ENCODE measurements around the gene RGS17. TPM values are rescaled to one million over a fixed set of nuclear protein-coding genes. Genes with fewer than 3 reads are reported as not detected.
A peak's percentile ranks its signal among the peaks of the same experiment; 100 is the strongest.
"Not testable (repeated sequence)": the region's sequence is repeated elsewhere in the genome, so short reads cannot be mapped to it uniquely, and the experiment has no call there.

RGS17 gene
- total RNA-seq, 3 donors from 2014 or later (not counting 1 experiment from before 2014, with no cell fraction given), result 0.45 to 1.9 (median 0.55) TPM

- Mint-ChIP-seq H3K27me3 (ENCODE audit: low read depth in 2 of 2) (peaks cover 8 to 9% of the 10 kb centered on the region in 2 donors), H3K27ac (no peak overlapping the region), H3K4me3 (no peak overlapping the region), H3K9me3 (no peaks in the 10 kb centered on the region), H3K36me3 (no peaks in the 10 kb centered on the region), H3K4me1 (peaks cover 11 to 12% of the 10 kb centered on the region in 2 donors)
- Histone ChIP-seq H3K27me3 (ENCODE audit: control insufficient read depth, insufficient read depth, low read length) (no peaks in the 10 kb centered on the region), H3K9me3 (ENCODE audit: control insufficient read depth, insufficient read depth, low read length) (no peaks in the 10 kb centered on the region), H3K4me3 (ENCODE audit: low read length) (no peak overlapping the region), H3K36me3 (ENCODE audit: control insufficient read depth, insufficient read depth, low read length) (no peaks in the 10 kb centered on the region), H3K27ac (ENCODE audit: low read length) (no peak overlapping the region), H3K4me1 (ENCODE audit: control insufficient read depth, insufficient read depth, low read length) (peaks cover 6% of the 10 kb centered on the region)
- no peak for DNase-seq
- TF ChIP-seq, protein P1, sequence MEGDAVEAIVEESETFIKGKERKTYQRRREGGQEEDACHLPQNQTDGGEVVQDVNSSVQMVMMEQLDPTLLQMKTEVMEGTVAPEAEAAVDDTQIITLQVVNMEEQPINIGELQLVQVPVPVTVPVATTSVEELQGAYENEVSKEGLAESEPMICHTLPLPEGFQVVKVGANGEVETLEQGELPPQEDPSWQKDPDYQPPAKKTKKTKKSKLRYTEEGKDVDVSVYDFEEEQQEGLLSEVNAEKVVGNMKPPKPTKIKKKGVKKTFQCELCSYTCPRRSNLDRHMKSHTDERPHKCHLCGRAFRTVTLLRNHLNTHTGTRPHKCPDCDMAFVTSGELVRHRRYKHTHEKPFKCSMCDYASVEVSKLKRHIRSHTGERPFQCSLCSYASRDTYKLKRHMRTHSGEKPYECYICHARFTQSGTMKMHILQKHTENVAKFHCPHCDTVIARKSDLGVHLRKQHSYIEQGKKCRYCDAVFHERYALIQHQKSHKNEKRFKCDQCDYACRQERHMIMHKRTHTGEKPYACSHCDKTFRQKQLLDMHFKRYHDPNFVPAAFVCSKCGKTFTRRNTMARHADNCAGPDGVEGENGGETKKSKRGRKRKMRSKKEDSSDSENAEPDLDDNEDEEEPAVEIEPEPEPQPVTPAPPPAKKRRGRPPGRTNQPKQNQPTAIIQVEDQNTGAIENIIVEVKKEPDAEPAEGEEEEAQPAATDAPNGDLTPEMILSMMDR (IDR thresholded peaks at IDR 0.05), result no peak
- WGBS (ENCODE audit: insufficient coverage), result 76% methylated on average over 2 of the region's 2 CpGs
- no peak for ATAC-seq
- intact Hi-C loops (cut with micrococcal nuclease), result no loop called here
Observed at GRCh38 chr6:153140299-153140698, 9.2 kb upstream of the RGS17 start.

DNA sequence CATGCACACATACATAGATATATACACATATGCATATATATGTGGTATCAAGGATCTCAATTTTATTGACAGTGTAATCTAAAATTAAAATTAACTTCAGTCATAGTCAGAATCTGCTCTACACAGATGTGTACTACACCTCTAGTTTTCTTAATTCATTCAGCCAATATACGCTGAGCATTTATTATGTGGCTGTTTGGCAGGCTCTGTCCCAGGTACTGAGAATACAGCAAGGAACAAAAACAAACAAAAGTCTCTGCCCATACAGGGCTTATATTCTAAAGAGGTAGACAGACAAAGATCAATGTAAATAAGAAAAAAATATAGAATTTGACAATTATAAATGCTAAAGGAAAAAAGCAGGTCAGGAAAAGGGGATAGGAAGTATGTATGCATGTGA lies 7.8 kb upstream of the RGS17 start:
- no peaks in the 10 kb centered on the region for H3K27me3 ChIP-seq (ENCODE audit: control insufficient read depth, insufficient read depth, low read length)
- no peak overlapping the region for H3K4me3 ChIP-seq (ENCODE audit: low read length)
- Mint-ChIP-seq H3K27me3 (ENCODE audit: low read depth in 2 of 2) (peaks cover 0 to 3% of the 10 kb centered on the region in 2 donors), H3K9me3 (no peaks in the 10 kb centered on the region), H3K27ac (no peak overlapping the region), H3K36me3 (no peaks in the 10 kb centered on the region), H3K4me3 (no peak overlapping the region), H3K4me1 (peaks cover 19 to 21% of the 10 kb centered on the region in 2 donors)
- H3K9me3 ChIP-seq (ENCODE audit: control insufficient read depth, insufficient read depth, low read length), result no peaks in the 10 kb centered on the region
- TF ChIP-seq, protein P1 (IDR thresholded peaks at IDR 0.05), result no peak
- WGBS (ENCODE audit: insufficient coverage), result 100% methylated on average over 1 of the region's 1 CpG
- DNase-seq (no peak), ATAC-seq (no peak)
- no peak overlapping the region for H3K27ac ChIP-seq (ENCODE audit: low read length)
- H3K36me3 ChIP-seq (ENCODE audit: control insufficient read depth, insufficient read depth, low read length), result no peaks in the 10 kb centered on the region
- intact Hi-C loops (cut with micrococcal nuclease), result no loop called here
- H3K4me1 ChIP-seq (ENCODE audit: control insufficient read depth, insufficient read depth, low read length), result peaks cover 14% of the 10 kb centered on the region

GRCh38 chr6:153135681-153136080 lies 4.6 kb upstream of the RGS17 start:
- H3K36me3 Mint-ChIP-seq, result no peaks in the 10 kb centered on the region
- no peaks in the 10 kb centered on the region for H3K27me3 Mint-ChIP-seq (ENCODE audit: low read depth in 2 of 2)
- H3K9me3 Mint-ChIP-seq, result no peaks in the 10 kb centered on the region
- Histone ChIP-seq H3K27me3 (ENCODE audit: control insufficient read depth, insufficient read depth, low read length) (no peaks in the 10 kb centered on the region), H3K36me3 (ENCODE audit: control insufficient read depth, insufficient read depth, low read length) (no peaks in the 10 kb centered on the region), H3K9me3 (ENCODE audit: control insufficient read depth, insufficient read depth, low read length) (no peaks in the 10 kb centered on the region), H3K4me3 (ENCODE audit: low read length) (no peak overlapping the region), H3K4me1 (ENCODE audit: control insufficient read depth, insufficient read depth, low read length) (peaks cover 18% of the 10 kb centered on the region), H3K27ac (ENCODE audit: low read length) (no peak overlapping the region)
- peak; percentile 59 to 81 (median 75) for ATAC-seq
- intact Hi-C loops (cut with micrococcal nuclease), result no loop called here
- peak overlapping the region; percentile 77 for H3K4me3 Mint-ChIP-seq
- 26% methylated on average over 2 of the region's 2 CpGs for WGBS (ENCODE audit: insufficient coverage)
- TF ChIP-seq, protein P1 (IDR thresholded peaks at IDR 0.05), result no peak
- peak overlapping the region; percentile 14 to 70 for H3K27ac Mint-ChIP-seq
- peaks cover 30 to 32% of the 10 kb centered on the region in 2 donors for H3K4me1 Mint-ChIP-seq
- DNase-seq, result peak in 1 of 2 donors; percentile 5

DNA sequence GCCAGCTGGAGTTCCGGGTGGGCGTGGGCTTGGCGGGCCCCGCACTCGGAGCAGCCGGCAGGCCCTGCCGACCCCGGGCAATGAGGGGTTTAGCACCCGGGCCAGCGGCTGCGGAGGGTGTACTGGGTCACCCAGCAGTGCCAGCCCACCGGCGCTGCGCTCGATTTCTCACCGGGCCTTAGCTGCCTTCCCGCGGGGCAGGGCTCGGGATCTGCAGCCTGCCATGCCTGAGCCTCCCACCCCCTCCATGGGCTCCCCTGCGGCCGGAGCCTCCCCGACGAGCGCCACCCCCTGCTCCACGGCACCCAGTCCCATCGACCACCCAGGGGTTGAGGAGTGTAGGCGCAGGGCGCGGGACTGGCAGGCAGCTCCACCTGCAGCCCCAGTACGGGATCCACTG lies 2.6 kb upstream of the RGS17 start:
- 98% methylated on average over 30 of the region's 30 CpGs for WGBS (ENCODE audit: insufficient coverage)
- peaks cover 44 to 48% of the 10 kb centered on the region in 2 donors for H3K4me1 Mint-ChIP-seq
- H3K9me3 Mint-ChIP-seq, result not testable (repeated sequence)

More for the DNA sequence above, 2.6 kb upstream of the RGS17 start:
- ATAC-seq; H3K27ac ChIP-seq (ENCODE audit: low read length); DNase-seq; H3K36me3 Mint-ChIP-seq; H3K4me3 ChIP-seq (ENCODE audit: low read length); H3K9me3 ChIP-seq (ENCODE audit: control insufficient read depth, insufficient read depth, low read length); H3K4me3 Mint-ChIP-seq; H3K36me3 ChIP-seq (ENCODE audit: control insufficient read depth, insufficient read depth, low read length); H3K27ac Mint-ChIP-seq; intact Hi-C loops (cut with micrococcal nuclease): not testable (repeated sequence)
- H3K27me3 Mint-ChIP-seq (ENCODE audit: low read depth in 2 of 2), result peaks cover 11 to 14% of the 10 kb centered on the region in 2 donors
- Histone ChIP-seq H3K27me3 (ENCODE audit: control insufficient read depth, insufficient read depth, low read length) (peaks cover 10% of the 10 kb centered on the region), H3K4me1 (ENCODE audit: control insufficient read depth, insufficient read depth, low read length) (peaks cover 30% of the 10 kb centered on the region)
